HCT116 (cell line): Measurements from ENCODE around the gene FMN1. TPM values are rescaled to one million over a fixed set of nuclear protein-coding genes. Genes with fewer than 3 reads are reported as not detected.

Experiments used
- ATAC-seq: fragments of 200-7000 bp; cut with Tn5 transposase; 2 replicates; pipeline ENCODE4 v1.9.1; 2020; ENCODE audit warnings: mild to moderate bottlenecking, moderate library complexity
- BruUV-seq: library from RNA; stranded (reverse); fragments of 400-500 nt; replicated peaks from 2 replicates; lab custom pipeline; 2021; lab: Mats Ljungman, UMichigan
- CTCF ChIA-PET: fragments of 300-600 bp; sonication (Branson Sonifier 250); formaldehyde crosslinking; loops from one replicate; lab custom pipeline; 2021; ENCODE audit warnings: antibody characterized with exemption; lab: Charles Lee
- POLR2A ChIA-PET: fragments of 300-600, 350-600 bp; sonication (Branson Sonifier 250); formaldehyde crosslinking; loops from one replicate; lab custom pipeline; 2021; ENCODE audit warnings: antibody characterized with exemption; lab: Charles Lee
- RAD21 ChIA-PET, 2 experiments: fragments of 300-600 bp; sonication (Branson Sonifier 250); formaldehyde crosslinking; loops; one replicate each; lab custom pipeline; 2023; ENCODE audit warnings: low total read pairs in 2 of 2; ENCODE audit not compliant: uncharacterized antibody in 2 of 2, unreplicated experiment in 2 of 2, low non-redundant PET in 1 of 2; lab: Charles Lee
- DNase-seq: peaks from one replicate; pipeline ENCODE4 v3.0.0-alpha.2; 2010; ENCODE audit warnings: low read depth, low spot score
- H2AFZ ChIP-seq: fragments of 200-600 bp; shearing (Covaris generic), sonication (generic); 2 replicates; pipeline ENCODE4 v1.6.1; 2017; ENCODE audit warnings: low read depth, mixed run types, mixed read lengths, antibody characterized with exemption, low read length; ENCODE audit not compliant: poor library complexity, severe bottlenecking
- H3K27ac ChIP-seq: 2 replicates; pipeline ENCODE4 v1.5.1; 2012; ENCODE audit warnings: low read depth, low read length
- H3K27me3 ChIP-seq: fragments of 200-600 bp; sonication (generic); 2 replicates; pipeline ENCODE4 v1.6.1; 2016; ENCODE audit warnings: mixed run types, low read length, mixed read lengths; ENCODE audit not compliant: insufficient read depth
- H3K36me3 ChIP-seq, 2 experiments: fragments of 200-500 bp in 1 of 2; fragments of 200-600 bp in 1 of 2; sonication (Bioruptor generic) in 1 of 2; sonication (generic) in 1 of 2; 2 replicates each; pipeline versions ENCODE4 v1.5.1 to v1.6.1; 2014 to 2016; ENCODE audit warnings: low read length in 2 of 2, inconsistent platforms in 1 of 2, mixed read lengths in 1 of 2, mixed run types in 1 of 2; ENCODE audit not compliant: insufficient read depth in 2 of 2, control insufficient read depth in 1 of 2
- H3K4me1 ChIP-seq, 2 experiments: fragments of 200-600 bp in 1 of 2; sonication (generic) in 1 of 2; 2 replicates each; pipeline versions ENCODE4 v1.5.1 to v1.6.1; 2012 to 2017; ENCODE audit warnings: low read length in 2 of 2, inconsistent platforms in 1 of 2, mild to moderate bottlenecking in 1 of 2, mixed read lengths in 1 of 2, mixed run types in 1 of 2, moderate library complexity in 1 of 2; ENCODE audit not compliant: insufficient read depth in 2 of 2, control insufficient read depth in 1 of 2
- H3K4me2 ChIP-seq: fragments of 200-600 bp; sonication (generic); 2 replicates; pipeline ENCODE4 v1.6.1; 2017; ENCODE audit warnings: mixed run types, low read length, mixed read lengths
- H3K4me3 ChIP-seq, 2 experiments: fragments of 200-600 bp in 1 of 2; sonication (generic) in 1 of 2; replicated peaks in 1 of 2; 2 replicates each; pipeline ENCODE4 v1.5.1; 2011 to 2016; ENCODE audit warnings: low read length in 2 of 2, control low read depth in 1 of 2, low read depth in 1 of 2, mild to moderate bottlenecking in 1 of 2, mixed read lengths in 1 of 2, mixed run types in 1 of 2
- H3K79me2 ChIP-seq: fragments of 200-600 bp; sonication (generic); 2 replicates; pipeline ENCODE4 v1.6.1; 2017; ENCODE audit warnings: mild to moderate bottlenecking, mixed run types, low read length, moderate library complexity, mixed read lengths; ENCODE audit not compliant: insufficient read depth
- H3K9ac ChIP-seq: fragments of 200-600 bp; sonication (generic); 2 replicates; pipeline ENCODE4 v1.6.1; 2016; ENCODE audit warnings: low read length, mixed read lengths
- H3K9me2 ChIP-seq: fragments of 200-600 bp; sonication (generic), shearing (Covaris generic); 2 replicates; pipeline ENCODE4 v1.6.1; 2017; ENCODE audit warnings: mixed run types, mild to moderate bottlenecking, moderate library complexity; ENCODE audit not compliant: insufficient read depth
- H3K9me3 ChIP-seq, 2 experiments: fragments of 200-500 bp in 1 of 2; fragments of 200-600 bp in 1 of 2; sonication (Bioruptor generic) in 1 of 2; sonication (generic) in 1 of 2; 2 replicates each; pipeline ENCODE4 v1.6.1; 2014 to 2017; ENCODE audit warnings: low read length in 2 of 2, mixed read lengths in 2 of 2, inconsistent platforms in 1 of 2, low read depth in 1 of 2, mild to moderate bottlenecking in 1 of 2, mixed run types in 1 of 2, moderate library complexity in 1 of 2; ENCODE audit not compliant: control insufficient read depth in 1 of 2, insufficient read depth in 1 of 2
- H4K20me1 ChIP-seq: fragments of 200-600 bp; sonication (generic), shearing (Covaris generic); 2 replicates; pipeline ENCODE4 v1.6.1; 2017; ENCODE audit warnings: mixed run types, mild to moderate bottlenecking, moderate library complexity; ENCODE audit not compliant: insufficient read depth
- ATF3 ChIP-seq: IDR thresholded peaks from 2 replicates; pipeline ENCODE4 v1.6.1; 2012
- CBX3 ChIP-seq: IDR thresholded peaks from 2 replicates; pipeline ENCODE4 v1.6.1; 2012; ENCODE audit warnings: low read depth
- CEBPB ChIP-seq: IDR thresholded peaks from 2 replicates; pipeline ENCODE4 v1.6.1; 2012; ENCODE audit warnings: low read depth
- EGR1 ChIP-seq: IDR thresholded peaks from 2 replicates; pipeline ENCODE4 v1.6.1; 2012; ENCODE audit warnings: low read depth
- JUND ChIP-seq: IDR thresholded peaks from 2 replicates; pipeline ENCODE4 v1.6.1; 2012
- MAX ChIP-seq: IDR thresholded peaks from 2 replicates; pipeline ENCODE4 v1.6.1; 2012
- POLR2A ChIP-seq: IDR thresholded peaks from 2 replicates; pipeline ENCODE4 v1.7.0; 2011; ENCODE audit warnings: borderline replicate concordance; ENCODE audit not compliant: insufficient read depth, insufficient read length; ENCODE audit errors: extremely low read depth
- POLR2AphosphoS5 ChIP-seq: IDR thresholded peaks from 2 replicates; pipeline ENCODE4 v1.6.1; 2011; ENCODE audit warnings: mild to moderate bottlenecking, low read depth, low read length, moderate library complexity
- RAD21 ChIP-seq: IDR thresholded peaks from 2 replicates; pipeline ENCODE4 v1.6.1; 2012; ENCODE audit warnings: low read depth, mild to moderate bottlenecking
- SIN3A ChIP-seq: IDR thresholded peaks from 2 replicates; pipeline ENCODE4 v1.6.1; 2012; ENCODE audit warnings: low read depth
- SP1 ChIP-seq: IDR thresholded peaks from 2 replicates; pipeline ENCODE4 v1.6.1; 2012; ENCODE audit warnings: low read depth
- SRF ChIP-seq: IDR thresholded peaks from 2 replicates; pipeline ENCODE4 v1.6.1; 2012; ENCODE audit warnings: low read depth
- TCF7L2 ChIP-seq: IDR thresholded peaks from 2 replicates; pipeline ENCODE4 v1.7.0; 2011; ENCODE audit warnings: borderline replicate concordance, inconsistent platforms; ENCODE audit not compliant: insufficient read depth, insufficient read length; ENCODE audit errors: extremely low read depth
- YY1 ChIP-seq: IDR thresholded peaks from 2 replicates; pipeline ENCODE4 v1.6.1; 2011; ENCODE audit warnings: low read length, low read depth, moderate library complexity, mild to moderate bottlenecking; ENCODE audit not compliant: insufficient replicate concordance; ENCODE audit errors: extremely low read depth
- ZNF274 ChIP-seq: fragments of 200-500 bp; sonication (Bioruptor generic); IDR thresholded peaks from 2 replicates; pipeline ENCODE4 v1.6.1; 2014; ENCODE audit warnings: mild to moderate bottlenecking, low read depth, low read length, inconsistent platforms
- intact Hi-C: fragments of 100-400 bp; cut with micrococcal nuclease; formaldehyde crosslinking; loops from 2 replicates; pipeline ENCODE4 v1.10.0; 2022
- total RNA-seq: library from RNA; stranded (reverse); gene quantifications from one replicate; pipeline ENCODE4 v1.2.1, GENCODE V29; 2021; ENCODE audit not compliant: unreplicated experiment
- TF ChIP-seq, protein P1 (sequence below), 3 experiments: fragments of 200-600 bp in 1 of 3; sonication (generic) in 1 of 3; IDR thresholded peaks in 2 of 3; conservative IDR thresholded peaks in 1 of 3; 2 replicates each; pipeline ENCODE4 v1.5.1; 2012 to 2017; ENCODE audit warnings: low read depth in 2 of 3, low read length in 2 of 3, antibody characterized with exemption in 1 of 3, borderline replicate concordance in 1 of 3, control low read depth in 1 of 3, mild to moderate bottlenecking in 1 of 3, mixed read lengths in 1 of 3, mixed run types in 1 of 3, moderate library complexity in 1 of 3; ENCODE audit not compliant: insufficient read depth in 1 of 3
- TF ChIP-seq, protein P2 (sequence below): IDR thresholded peaks from 2 replicates; pipeline ENCODE4 v1.6.1; 2012; ENCODE audit warnings: low read depth

FMN1 gene
- total RNA-seq, 1 experiment from 2014 or later, result 0.39 TPM

DNA sequence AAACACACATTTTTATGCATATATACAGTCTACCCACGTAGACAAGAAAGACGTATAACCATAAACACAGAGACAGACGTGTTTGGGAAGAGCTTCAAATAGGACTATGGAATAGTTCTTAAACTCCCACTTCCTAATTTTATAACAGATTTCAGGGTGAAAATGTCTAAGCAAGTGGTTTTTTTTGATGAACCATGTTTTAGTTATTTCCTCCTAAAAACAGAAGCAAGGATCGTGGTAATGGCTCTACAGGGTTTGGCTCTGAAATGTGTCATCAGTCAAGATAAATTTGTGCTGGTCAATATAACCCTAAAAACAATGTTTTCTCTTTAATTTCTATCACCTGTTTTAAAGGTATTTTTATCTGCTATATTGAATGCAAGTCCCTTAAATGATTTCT lies 58.2 kb downstream of the FMN1 start:
- BruUV-seq, result no TSS peak
- Histone ChIP-seq H3K4me1 (peaks cover 6 to 7% of the 10 kb centered on the region in 2 experiments; a peak in 2 of 4 replicates), H3K79me2 (no peaks in the 10 kb centered on the region), H3K27me3 (no peaks in the 10 kb centered on the region), H3K9me3 (no peaks in the 10 kb centered on the region), H3K36me3 (no peaks in the 10 kb centered on the region), H4K20me1 (no peaks in the 10 kb centered on the region), H3K4me2 (no peak overlapping the region), H3K9me2 (no peaks in the 10 kb centered on the region), H3K4me3 (no peak overlapping the region), H2AFZ (no peak overlapping the region), H3K9ac (no peak overlapping the region), H3K27ac (no peak overlapping the region)
- ATAC-seq, result no peak
- TF ChIP-seq, protein P1, sequence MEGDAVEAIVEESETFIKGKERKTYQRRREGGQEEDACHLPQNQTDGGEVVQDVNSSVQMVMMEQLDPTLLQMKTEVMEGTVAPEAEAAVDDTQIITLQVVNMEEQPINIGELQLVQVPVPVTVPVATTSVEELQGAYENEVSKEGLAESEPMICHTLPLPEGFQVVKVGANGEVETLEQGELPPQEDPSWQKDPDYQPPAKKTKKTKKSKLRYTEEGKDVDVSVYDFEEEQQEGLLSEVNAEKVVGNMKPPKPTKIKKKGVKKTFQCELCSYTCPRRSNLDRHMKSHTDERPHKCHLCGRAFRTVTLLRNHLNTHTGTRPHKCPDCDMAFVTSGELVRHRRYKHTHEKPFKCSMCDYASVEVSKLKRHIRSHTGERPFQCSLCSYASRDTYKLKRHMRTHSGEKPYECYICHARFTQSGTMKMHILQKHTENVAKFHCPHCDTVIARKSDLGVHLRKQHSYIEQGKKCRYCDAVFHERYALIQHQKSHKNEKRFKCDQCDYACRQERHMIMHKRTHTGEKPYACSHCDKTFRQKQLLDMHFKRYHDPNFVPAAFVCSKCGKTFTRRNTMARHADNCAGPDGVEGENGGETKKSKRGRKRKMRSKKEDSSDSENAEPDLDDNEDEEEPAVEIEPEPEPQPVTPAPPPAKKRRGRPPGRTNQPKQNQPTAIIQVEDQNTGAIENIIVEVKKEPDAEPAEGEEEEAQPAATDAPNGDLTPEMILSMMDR (IDR thresholded peaks at IDR 0.05 in 2 of 3, conservative IDR thresholded peaks at IDR 0.05 in 1 of 3; ENCODE audit: borderline replicate concordance in 1 of 3, insufficient read depth in 1 of 3, low read depth in 2 of 3, low read length in 2 of 3), result no peak
- no peak for TF ChIP-seq SRF
- TF ChIP-seq RAD21, result no peak
- TF ChIP-seq, protein P2, sequence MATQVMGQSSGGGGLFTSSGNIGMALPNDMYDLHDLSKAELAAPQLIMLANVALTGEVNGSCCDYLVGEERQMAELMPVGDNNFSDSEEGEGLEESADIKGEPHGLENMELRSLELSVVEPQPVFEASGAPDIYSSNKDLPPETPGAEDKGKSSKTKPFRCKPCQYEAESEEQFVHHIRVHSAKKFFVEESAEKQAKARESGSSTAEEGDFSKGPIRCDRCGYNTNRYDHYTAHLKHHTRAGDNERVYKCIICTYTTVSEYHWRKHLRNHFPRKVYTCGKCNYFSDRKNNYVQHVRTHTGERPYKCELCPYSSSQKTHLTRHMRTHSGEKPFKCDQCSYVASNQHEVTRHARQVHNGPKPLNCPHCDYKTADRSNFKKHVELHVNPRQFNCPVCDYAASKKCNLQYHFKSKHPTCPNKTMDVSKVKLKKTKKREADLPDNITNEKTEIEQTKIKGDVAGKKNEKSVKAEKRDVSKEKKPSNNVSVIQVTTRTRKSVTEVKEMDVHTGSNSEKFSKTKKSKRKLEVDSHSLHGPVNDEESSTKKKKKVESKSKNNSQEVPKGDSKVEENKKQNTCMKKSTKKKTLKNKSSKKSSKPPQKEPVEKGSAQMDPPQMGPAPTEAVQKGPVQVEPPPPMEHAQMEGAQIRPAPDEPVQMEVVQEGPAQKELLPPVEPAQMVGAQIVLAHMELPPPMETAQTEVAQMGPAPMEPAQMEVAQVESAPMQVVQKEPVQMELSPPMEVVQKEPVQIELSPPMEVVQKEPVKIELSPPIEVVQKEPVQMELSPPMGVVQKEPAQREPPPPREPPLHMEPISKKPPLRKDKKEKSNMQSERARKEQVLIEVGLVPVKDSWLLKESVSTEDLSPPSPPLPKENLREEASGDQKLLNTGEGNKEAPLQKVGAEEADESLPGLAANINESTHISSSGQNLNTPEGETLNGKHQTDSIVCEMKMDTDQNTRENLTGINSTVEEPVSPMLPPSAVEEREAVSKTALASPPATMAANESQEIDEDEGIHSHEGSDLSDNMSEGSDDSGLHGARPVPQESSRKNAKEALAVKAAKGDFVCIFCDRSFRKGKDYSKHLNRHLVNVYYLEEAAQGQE, result no peak
- TF ChIP-seq SIN3A, result no peak
- TF ChIP-seq CEBPB, result no peak
- TF ChIP-seq ZNF274, result no peak
- no peak for TF ChIP-seq MAX
- TF ChIP-seq ATF3, result no peak
- no peak for TF ChIP-seq YY1
- TF ChIP-seq EGR1, result no peak
- no peak for TF ChIP-seq SP1
- TF ChIP-seq TCF7L2, result no peak
- TF ChIP-seq POLR2AphosphoS5, result no peak
- TF ChIP-seq JUND, result no peak
- TF ChIP-seq POLR2A, result no peak
- no peak for TF ChIP-seq CBX3
- POLR2A ChIA-PET, result no interaction called here
- intact Hi-C loops, result no loop called here
- no peak for DNase-seq
- RAD21 ChIA-PET, result no interaction called here
- CTCF ChIA-PET, result no interaction called here
